Measurements from ENCODE around the gene SRA1.

SRA1 gene

DNA sequence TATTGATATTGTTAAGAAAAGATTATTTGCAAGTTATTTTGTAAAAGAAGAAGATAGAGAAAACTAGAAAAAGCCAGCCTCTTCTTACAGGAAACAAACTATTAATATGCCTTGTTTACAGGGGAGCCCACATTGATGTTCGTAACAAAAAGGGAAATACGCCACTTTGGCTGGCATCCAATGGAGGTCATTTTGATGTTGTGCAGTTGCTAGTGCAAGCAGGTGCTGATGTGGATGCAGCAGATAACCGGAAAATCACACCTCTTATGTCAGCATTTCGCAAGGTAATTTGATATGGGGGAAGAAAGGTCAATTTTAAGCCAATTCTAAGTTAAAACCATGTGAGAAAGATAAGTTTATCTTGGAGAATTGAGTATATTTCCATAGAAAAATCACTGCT lies 47.4 kb downstream of the SRA1 start:
- H3K4me3 ChIP-seq (ENCODE audit: low read length), result no peak overlapping the region

DNA sequence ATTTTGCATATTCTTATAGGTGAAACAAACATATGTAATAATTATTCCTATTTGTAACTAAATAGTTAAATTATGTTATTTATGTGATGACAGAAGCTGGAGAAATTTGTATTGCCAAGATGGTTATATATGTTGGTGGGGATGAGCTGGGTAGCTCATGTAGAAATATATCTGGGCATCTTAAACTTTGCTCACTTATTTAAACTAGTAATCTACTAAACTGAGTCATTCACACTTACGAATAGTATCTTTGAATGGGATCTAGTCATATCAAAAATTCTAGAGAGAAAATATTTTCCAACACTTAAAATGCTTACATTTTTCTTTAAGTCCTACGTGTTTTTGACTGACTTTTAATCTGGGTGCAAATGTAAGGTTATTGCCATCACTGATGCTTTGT lies 54.4 kb downstream of the SRA1 start:
- Histone ChIP-seq H3K36me3 (ENCODE audit: control insufficient read depth, insufficient read depth, low read length, severe bottlenecking) (peaks cover 38% of the 10 kb centered on the region), H3K27me3 (replicated peaks; ENCODE audit: control insufficient read depth, insufficient read depth, low read length) (no peaks in the 10 kb centered on the region), H3K9ac (ENCODE audit: low read length) (no peak overlapping the region), H3K4me1 (ENCODE audit: control insufficient read depth, insufficient read depth, low read length) (peaks cover 12% of the 10 kb centered on the region), H3K4me3 (ENCODE audit: low read length) (no peak overlapping the region), H3K9me3 (ENCODE audit: control insufficient read depth, low read length) (no peaks in the 10 kb centered on the region)
- DNase-seq (ENCODE audit: low read depth), result no peak

More for the DNA sequence above, 47.4 kb downstream of the SRA1 start:
- H3K4me1 ChIP-seq (ENCODE audit: control insufficient read depth, insufficient read depth, low read length), result no peaks in the 10 kb centered on the region
- no peak for DNase-seq (ENCODE audit: low read depth)
- no peaks in the 10 kb centered on the region for H3K27me3 ChIP-seq (replicated peaks; ENCODE audit: control insufficient read depth, insufficient read depth, low read length)
- H3K9me3 ChIP-seq (ENCODE audit: control insufficient read depth, low read length), result no peaks in the 10 kb centered on the region
- H3K9ac ChIP-seq (ENCODE audit: low read length), result no peak overlapping the region
- H3K36me3 ChIP-seq (ENCODE audit: control insufficient read depth, insufficient read depth, low read length, severe bottlenecking), result peaks cover 96% of the 10 kb centered on the region
